Hepatocyte (in vitro differentiated cells): Measurements from ENCODE around the gene RNF34. TPM values are rescaled to one million over a fixed set of nuclear protein-coding genes. Genes with fewer than 3 reads are reported as not detected.
"Not testable (repeated sequence)": the region's sequence is repeated elsewhere in the genome, so short reads cannot be mapped to it uniquely, and the experiment has no call there.

Experiments
- DNase-seq: peaks from one replicate; pipeline ENCODE4 v3.0.0-alpha.2; 2016; ENCODE audit warnings: low spot score
- H2AFZ ChIP-seq: fragments of 200-600 bp; sonication (generic); 2 replicates; pipeline ENCODE4 v1.6.0; 2016; ENCODE audit warnings: antibody characterized with exemption, mild to moderate bottlenecking
- H3K27ac ChIP-seq: fragments of 200-600 bp; sonication (generic); 2 replicates; pipeline ENCODE4 v1.5.1; 2016; ENCODE audit warnings: mild to moderate bottlenecking
- H3K27me3 ChIP-seq: fragments of 200-600 bp; sonication (generic); 2 replicates; pipeline ENCODE4 v1.6.1; 2016
- H3K36me3 ChIP-seq: fragments of 200-600 bp; sonication (generic); replicated peaks from 2 replicates; pipeline ENCODE4 v1.5.1; 2016; ENCODE audit warnings: low read depth; ENCODE audit not compliant: insufficient read depth
- H3K4me1 ChIP-seq: fragments of 200-600 bp; sonication (generic); 2 replicates; pipeline ENCODE4 v1.5.1; 2016; ENCODE audit warnings: mild to moderate bottlenecking, moderate library complexity; ENCODE audit not compliant: insufficient read depth
- H3K4me2 ChIP-seq: fragments of 200-600 bp; sonication (generic); 2 replicates; pipeline ENCODE4 v1.6.0; 2016
- H3K4me3 ChIP-seq: fragments of 200-600 bp; sonication (generic); 2 replicates; pipeline ENCODE4 v1.5.1; 2016; ENCODE audit warnings: mild to moderate bottlenecking
- H3K79me2 ChIP-seq: fragments of 200-600 bp; sonication (generic); 2 replicates; pipeline ENCODE4 v1.6.0; 2017; ENCODE audit warnings: mild to moderate bottlenecking
- H3K9me2 ChIP-seq: fragments of 200-600 bp; sonication (generic); replicated peaks from 2 replicates; pipeline ENCODE4 v1.6.0; 2017; ENCODE audit warnings: mild to moderate bottlenecking; ENCODE audit not compliant: insufficient read depth
- H3K9me3 ChIP-seq: fragments of 200-600 bp; sonication (generic); 2 replicates; pipeline ENCODE4 v1.5.1; 2016; ENCODE audit warnings: low read depth, mild to moderate bottlenecking
- H4K20me1 ChIP-seq: fragments of 200-600 bp; sonication (generic); 2 replicates; pipeline ENCODE4 v1.6.0; 2016; ENCODE audit warnings: mild to moderate bottlenecking; ENCODE audit not compliant: insufficient read depth, poor library complexity, severe bottlenecking
- CTCF ChIP-seq: fragments of 200-600 bp; sonication (generic); IDR thresholded peaks from 2 replicates; pipeline ENCODE4 v1.5.1; 2016; ENCODE audit warnings: antibody characterized with exemption, mild to moderate bottlenecking; ENCODE audit not compliant: poor library complexity
- EZH2 ChIP-seq: fragments of 200-600 bp; sonication (generic); IDR thresholded peaks from 2 replicates; pipeline ENCODE4 v1.6.1; 2016; ENCODE audit warnings: antibody characterized with exemption, mild to moderate bottlenecking, borderline replicate concordance
- EZH2phosphoT487 ChIP-seq: fragments of 200-600 bp; sonication (generic); IDR thresholded peaks from one replicate; pipeline ENCODE4 v1.6.1; 2018; ENCODE audit warnings: antibody characterized with exemption, mild to moderate bottlenecking, low read depth, moderate library complexity; ENCODE audit not compliant: unreplicated experiment, severe bottlenecking
- WGBS: methylation state at CpG from one replicate; pipeline ENCODE4 v1.1.6; 2016; ENCODE audit warnings: low lambda C conversion rate; ENCODE audit errors: missing lambda C conversion rate; 5-methylcytosine and 5-hydroxymethylcytosine counted together
- polyA plus RNA-seq: library from polyadenylated mRNA; unstranded; fragments of >200 nt; fragmentation: Nextera tagmentation; extraction: Ambion mirVana; gene quantifications from 2 replicates; pipeline ENCODE4 v1.2.1, GENCODE V29; 2016
- total RNA-seq: library from RNA; depleted of rRNA; stranded (reverse); fragments of >200 nt; gene quantifications from 2 replicates; pipeline ENCODE4 v1.2.3, GENCODE V29; 2014

Gene RNF34
- total and polyA plus RNA-seq, 2 experiments from 2014 or later, result 37.0 to 42.2 TPM

- H3K9me3 ChIP-seq, result no peaks in the 10 kb centered on the region
- 90% methylated on average over 9 of the region's 9 CpGs for WGBS
- DNase-seq, result no peak
- no peaks in the 10 kb centered on the region for H3K36me3 ChIP-seq
- no peak overlapping the region for H3K4me2 ChIP-seq
- TF ChIP-seq EZH2phosphoT487, result no peak
- peak; percentile 4 for TF ChIP-seq CTCF
- no peak overlapping the region for H3K4me3 ChIP-seq
- no peak overlapping the region for H3K27ac ChIP-seq
- H3K27me3 ChIP-seq, result no peaks in the 10 kb centered on the region
- H3K79me2 ChIP-seq, result no peaks in the 10 kb centered on the region
- no peaks in the 10 kb centered on the region for H4K20me1 ChIP-seq
- H3K4me1 ChIP-seq, result no peaks in the 10 kb centered on the region
- H3K9me2 ChIP-seq, result no peaks in the 10 kb centered on the region
- H2AFZ ChIP-seq, result no peak overlapping the region
Measured at GRCh38 chr12:121383601-121384021, 16.3 kb upstream of the RNF34 start.

- not testable (repeated sequence) for H3K9me3 ChIP-seq, H2AFZ ChIP-seq, H3K27ac ChIP-seq, H3K36me3 ChIP-seq, DNase-seq, H3K79me2 ChIP-seq, H3K4me1 ChIP-seq, H4K20me1 ChIP-seq, H3K4me2 ChIP-seq, H3K27me3 ChIP-seq, H3K4me3 ChIP-seq, H3K9me2 ChIP-seq
- 75% methylated on average over 6 of the region's 6 CpGs for WGBS
Measured at GRCh38 chr12:121384891-121385290, 15.0 kb upstream of the RNF34 start.

- Histone ChIP-seq H3K9me2 (no peaks in the 10 kb centered on the region), H3K9me3 (no peaks in the 10 kb centered on the region), H3K36me3 (no peaks in the 10 kb centered on the region), H3K27me3 (no peaks in the 10 kb centered on the region), H3K27ac (no peak overlapping the region), H3K4me2 (no peak overlapping the region), H3K4me1 (no peaks in the 10 kb centered on the region), H3K79me2 (no peaks in the 10 kb centered on the region), H2AFZ (no peak overlapping the region), H3K4me3 (no peak overlapping the region), H4K20me1 (no peaks in the 10 kb centered on the region)
- WGBS, result 79% methylated on average over 5 of the region's 5 CpGs
- no peak for DNase-seq
- no peak for TF ChIP-seq EZH2phosphoT487
- no peak for TF ChIP-seq EZH2
- TF ChIP-seq CTCF, result no peak
Measured at GRCh38 chr12:121388421-121388981, 11.4 kb upstream of the RNF34 start.

- DNase-seq, result no peak
- Histone ChIP-seq H3K79me2 (no peaks in the 10 kb centered on the region), H3K9me2 (no peaks in the 10 kb centered on the region), H4K20me1 (no peaks in the 10 kb centered on the region), H3K36me3 (no peaks in the 10 kb centered on the region), H3K27ac (no peak overlapping the region), H3K9me3 (no peaks in the 10 kb centered on the region), H3K4me1 (no peaks in the 10 kb centered on the region), H3K4me3 (no peak overlapping the region), H2AFZ (no peak overlapping the region), H3K27me3 (no peaks in the 10 kb centered on the region), H3K4me2 (no peak overlapping the region)
- 69% methylated on average over 2 of the region's 2 CpGs for WGBS
- TF ChIP-seq EZH2 (no peak), CTCF (no peak), EZH2phosphoT487 (no peak)
Measured at GRCh38 chr12:121390856-121391255, 9.1 kb upstream of the RNF34 start.
